GM19397 (cell line): ENCODE data around the gene ZNF142.

Experiments
- ATAC-seq: cut with Tn5 transposase; IDR thresholded peaks from one replicate; pipeline ENCODE4 v1.9.1; 2021; ENCODE audit warnings: mild to moderate bottlenecking, moderate library complexity; ENCODE audit not compliant: unreplicated experiment

Gene ZNF142

GRCh38 chr2:218605432-218605831 is 54.0 kb downstream of the ZNF142 start:
- ATAC-seq: no peak
